Stimulated activated CD4-positive, alpha-beta T cell treated with anti-CD3 and anti-CD28 coated beads, Interleukin-2, amount 100 ng/mL, for 4 hours (primary cell): ENCODE results near the gene ZBED4.

Experiments used
- DNase-seq: peaks from one replicate; pipeline ENCODE4 v3.0.0-alpha.2; 2020; ENCODE audit warnings: low read depth

ZBED4 gene

DNA sequence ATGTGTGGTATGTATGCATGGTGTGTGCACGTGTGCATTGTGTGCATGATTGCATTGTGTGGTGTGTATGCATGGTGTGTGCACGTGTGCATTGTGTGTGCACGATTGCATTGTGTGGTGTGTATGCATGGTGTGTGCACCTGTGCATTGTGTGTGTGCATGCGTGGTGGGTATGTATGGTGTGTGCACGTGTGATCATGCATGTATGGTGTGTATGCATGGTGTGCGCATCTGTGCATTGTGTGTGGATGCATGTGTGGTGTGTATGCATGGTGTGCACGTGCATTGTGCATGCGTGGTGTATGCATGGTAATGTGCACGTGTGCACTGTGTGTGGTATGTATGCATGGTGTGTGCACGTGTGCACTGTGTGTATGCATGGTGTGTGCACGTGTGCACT is 47.8 kb downstream of the ZBED4 start:
- no peak for DNase-seq

DNA sequence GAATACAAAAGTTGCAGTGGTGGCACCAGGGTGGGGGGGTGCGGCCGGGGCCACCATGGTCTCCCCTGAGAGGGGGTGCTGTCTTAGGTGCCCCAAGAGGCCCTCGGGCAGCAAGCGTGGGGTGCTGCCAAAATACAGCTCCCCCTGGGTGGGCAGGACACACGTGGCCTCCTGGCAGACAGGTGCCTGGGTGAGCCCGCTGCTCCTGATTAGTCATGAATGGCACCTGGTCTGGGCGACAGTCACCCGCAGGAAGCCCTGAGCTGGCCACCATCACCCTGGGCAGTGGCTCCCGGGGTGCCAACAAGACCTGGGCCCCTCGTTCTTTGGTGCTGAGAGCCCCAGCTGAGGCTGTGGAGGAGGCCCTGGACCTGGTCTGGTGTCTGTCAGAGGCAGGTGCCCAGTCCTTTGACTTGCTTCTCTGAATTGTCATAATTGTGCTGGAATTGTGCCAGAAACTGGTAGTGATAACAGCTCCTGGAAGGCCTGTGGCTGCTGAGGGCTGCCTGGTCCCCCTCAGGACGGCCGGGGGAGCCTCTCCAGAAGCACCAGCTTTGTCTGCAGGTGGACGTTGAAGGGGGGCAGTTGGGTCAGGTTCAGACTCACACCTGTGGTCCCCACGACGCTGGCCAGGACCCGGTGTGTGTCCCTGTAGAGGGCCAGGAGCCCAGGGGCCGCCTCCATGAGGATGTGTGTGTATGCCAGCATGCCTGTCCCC is 49.8 kb downstream of the ZBED4 start:
- no peak for DNase-seq

- no peak for DNase-seq
Observed at GRCh38 chr22:49904040-49904369, 50.4 kb downstream of the ZBED4 start.

DNA sequence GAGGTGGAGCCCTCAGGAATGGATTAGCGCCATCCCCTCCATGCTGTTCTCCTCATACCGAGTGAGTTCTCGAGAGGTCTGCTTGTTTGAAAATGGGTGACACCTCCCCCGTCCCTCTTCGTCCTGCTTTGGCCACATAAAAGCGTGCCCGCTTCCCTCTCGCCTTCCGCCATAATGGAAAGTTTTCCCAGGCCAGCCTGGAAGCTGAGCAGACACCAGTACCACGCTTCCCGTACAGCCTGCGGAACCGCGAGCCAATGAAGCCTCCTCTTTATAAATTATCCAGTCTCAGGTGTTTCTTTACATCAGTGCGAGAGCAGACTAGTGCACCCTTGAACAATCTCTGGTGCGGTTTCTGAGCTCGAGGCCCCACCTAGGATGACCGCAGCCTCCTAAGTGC is 51.8 kb downstream of the ZBED4 start:
- DNase-seq = no peak

DNA sequence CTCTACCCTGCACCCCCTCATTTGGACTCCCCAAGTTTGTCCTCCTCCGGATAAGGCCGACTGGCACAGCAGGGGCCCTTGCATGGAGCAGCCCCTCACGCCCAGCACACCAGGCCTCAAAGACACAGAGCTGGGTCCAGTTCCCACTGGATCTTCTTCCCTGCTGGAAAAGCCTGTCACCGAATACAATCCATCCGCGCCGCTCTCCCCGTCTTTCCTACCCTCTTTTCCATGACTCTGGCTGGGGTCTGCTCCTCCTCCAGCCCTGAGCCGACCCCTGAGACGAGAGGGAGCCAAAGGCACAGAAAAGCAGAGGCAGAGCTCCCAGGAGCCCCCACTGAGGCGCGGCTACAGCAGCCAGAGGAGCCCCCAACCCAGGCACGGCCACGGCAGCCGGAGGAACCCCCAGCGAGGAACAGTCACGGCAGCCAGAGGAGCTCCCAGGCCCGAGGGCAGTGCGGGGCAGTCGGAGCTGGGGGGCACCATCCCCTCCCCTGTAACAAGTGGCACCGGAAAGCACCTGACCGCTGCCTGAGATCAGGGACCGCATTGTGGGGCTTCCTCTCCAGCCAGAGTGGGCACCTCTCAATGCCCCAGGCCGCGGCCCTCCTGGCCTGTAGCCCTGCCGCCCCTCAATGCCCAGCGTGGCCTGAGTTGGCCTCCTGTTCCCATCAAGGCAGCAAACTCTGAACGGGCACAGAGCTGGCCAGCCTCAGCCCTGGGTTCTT is 52.6 kb downstream of the ZBED4 start:
- DNase-seq = no peak

GRCh38 chr22:49906799-49907290 is 53.2 kb downstream of the ZBED4 start:
- DNase-seq = no peak

DNA sequence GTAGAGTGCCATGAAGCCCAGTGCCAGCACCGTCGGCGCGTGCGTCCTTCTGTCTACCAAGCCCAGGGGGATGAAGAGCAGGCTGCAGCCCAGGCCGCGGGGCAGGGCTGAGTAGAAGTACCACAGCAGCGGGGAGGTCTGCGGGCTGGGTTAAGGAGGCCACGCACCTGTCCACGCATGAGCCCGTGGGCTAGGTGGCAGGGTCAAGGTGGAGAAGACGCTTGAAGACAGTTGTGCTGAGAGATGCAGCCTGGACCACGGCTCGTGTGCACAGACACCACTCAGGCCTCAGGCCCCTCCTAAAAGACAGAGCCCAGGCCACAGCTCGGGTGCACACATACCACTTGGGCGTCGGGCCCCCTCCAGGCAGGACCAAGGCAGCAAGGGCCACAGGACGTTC is 54.2 kb downstream of the ZBED4 start:
- no peak for DNase-seq

GRCh38 chr22:49909476-49910205 is 56.0 kb downstream of the ZBED4 start:
- no peak for DNase-seq

DNA sequence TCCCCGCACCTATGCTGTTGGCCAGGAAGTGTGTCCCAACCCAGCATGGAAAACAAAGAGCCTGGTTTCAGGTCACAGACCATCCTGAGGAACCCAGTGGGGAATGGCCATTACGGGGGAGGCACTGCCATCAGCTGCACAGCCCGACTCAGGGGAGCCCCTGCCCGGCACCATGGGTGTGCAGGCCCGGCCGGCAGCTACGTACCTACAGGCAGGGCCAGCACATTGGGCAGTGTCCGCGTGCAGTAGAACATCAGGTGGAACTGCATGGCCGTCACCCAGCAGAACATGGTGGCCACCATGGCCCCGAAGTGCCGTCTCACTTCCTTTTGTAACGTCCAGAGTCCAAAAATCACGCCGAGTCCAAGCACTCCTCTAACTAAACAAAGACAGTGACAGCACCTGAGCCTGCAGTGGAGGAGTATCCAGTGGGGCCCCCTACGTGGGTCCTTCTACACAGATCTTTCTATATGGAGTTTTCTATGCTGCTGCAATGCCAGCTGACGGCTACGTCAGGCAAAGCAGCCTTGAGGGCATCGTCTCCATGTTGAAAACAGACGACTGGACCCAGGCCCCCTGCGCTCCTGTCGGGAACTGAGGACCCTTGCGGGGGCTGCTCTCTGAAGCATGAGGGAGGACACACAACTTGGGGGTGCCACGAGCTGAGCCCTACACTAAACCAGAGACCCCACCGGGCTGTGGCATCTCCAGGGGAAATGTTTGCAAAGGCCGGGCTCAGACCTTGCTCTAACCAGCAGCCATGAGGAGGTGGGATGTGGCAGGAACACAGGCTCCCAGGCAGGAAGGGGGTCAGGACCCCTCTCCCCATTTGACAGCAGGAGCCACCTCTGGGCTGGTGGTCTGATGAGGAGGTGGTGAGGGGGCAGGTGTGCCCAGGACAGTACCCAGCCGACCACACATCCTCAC is 56.8 kb downstream of the ZBED4 start:
- DNase-seq = no peak

DNA sequence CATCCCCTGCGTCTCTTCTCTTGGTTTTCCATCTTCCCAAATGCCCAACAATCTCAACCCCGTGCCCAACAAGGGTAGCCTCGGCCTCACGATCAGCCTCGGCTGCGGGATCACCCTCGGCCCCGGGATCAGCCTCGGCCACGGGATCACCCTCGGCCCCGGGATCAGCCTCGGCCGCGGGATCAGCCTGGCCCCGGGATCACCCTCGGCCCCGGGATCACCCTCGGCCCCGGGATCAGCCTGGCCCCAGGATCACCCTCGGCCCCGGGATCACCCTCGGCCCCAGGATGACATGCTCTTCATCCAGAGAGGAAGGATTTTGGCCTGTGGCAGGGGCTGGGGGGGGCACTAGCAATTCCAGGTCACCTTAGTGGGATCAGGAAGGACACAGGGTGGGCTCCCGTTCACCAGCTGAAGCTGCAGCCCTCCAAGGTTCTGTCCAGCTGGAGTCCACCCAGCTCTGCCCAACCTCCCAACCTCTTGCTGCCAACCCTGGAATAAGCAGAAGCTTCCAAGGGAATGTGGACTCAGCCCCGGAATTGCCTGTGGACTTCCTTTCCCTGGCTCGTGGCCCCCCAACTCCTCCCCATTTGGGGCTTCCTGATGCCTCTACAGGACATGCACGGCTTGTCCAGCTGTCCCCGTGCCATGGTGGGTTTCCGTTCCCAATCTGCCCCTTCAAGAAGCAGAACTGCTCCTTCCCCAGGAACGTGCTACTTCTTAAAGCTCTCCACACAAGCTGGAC is 58.4 kb downstream of the ZBED4 start:
- no peak for DNase-seq

- no peak for DNase-seq
Observed at GRCh38 chr22:49913026-49913425, 59.4 kb downstream of the ZBED4 start.

GRCh38 chr22:49913446-49913845 is 59.8 kb downstream of the ZBED4 start:
- no peak for DNase-seq

- no peak for DNase-seq
Observed at GRCh38 chr22:49914256-49914655, 60.6 kb downstream of the ZBED4 start.

DNA sequence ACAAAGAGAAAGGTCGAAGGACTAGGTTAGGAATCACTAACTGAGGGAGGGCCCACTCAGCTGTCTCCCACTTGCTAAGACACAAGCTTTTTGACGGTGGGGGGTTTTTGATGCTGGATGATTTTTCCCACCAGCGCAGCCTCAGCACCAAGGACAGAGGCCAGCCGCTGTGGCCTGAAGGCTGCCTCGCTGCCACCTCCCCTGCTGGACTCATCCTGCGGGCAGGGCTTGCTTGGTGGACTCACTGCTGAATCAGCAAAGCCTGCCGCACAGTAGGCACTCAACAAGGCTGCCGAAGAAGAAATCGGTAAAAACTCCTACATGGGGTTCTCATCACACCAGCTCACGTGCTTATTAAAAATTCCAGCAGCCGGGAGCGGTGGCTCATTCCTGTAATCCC is 62.0 kb downstream of the ZBED4 start:
- DNase-seq = no peak

GRCh38 chr22:49916831-49917230 is 63.2 kb downstream of the ZBED4 start:
- no peak for DNase-seq

- DNase-seq = peak; percentile 96
Observed at GRCh38 chr22:49917974-49918910, 64.6 kb downstream of the ZBED4 start, which contains the start of the genes ALG12 and CRELD2. ALG12 (minus strand) TSS chr22:49918438; CDS start chr22:49913765, 4,673 bp downstream. CRELD2 (plus strand) TSS chr22:49918634; CDS start chr22:49918770, 136 bp downstream.

DNA sequence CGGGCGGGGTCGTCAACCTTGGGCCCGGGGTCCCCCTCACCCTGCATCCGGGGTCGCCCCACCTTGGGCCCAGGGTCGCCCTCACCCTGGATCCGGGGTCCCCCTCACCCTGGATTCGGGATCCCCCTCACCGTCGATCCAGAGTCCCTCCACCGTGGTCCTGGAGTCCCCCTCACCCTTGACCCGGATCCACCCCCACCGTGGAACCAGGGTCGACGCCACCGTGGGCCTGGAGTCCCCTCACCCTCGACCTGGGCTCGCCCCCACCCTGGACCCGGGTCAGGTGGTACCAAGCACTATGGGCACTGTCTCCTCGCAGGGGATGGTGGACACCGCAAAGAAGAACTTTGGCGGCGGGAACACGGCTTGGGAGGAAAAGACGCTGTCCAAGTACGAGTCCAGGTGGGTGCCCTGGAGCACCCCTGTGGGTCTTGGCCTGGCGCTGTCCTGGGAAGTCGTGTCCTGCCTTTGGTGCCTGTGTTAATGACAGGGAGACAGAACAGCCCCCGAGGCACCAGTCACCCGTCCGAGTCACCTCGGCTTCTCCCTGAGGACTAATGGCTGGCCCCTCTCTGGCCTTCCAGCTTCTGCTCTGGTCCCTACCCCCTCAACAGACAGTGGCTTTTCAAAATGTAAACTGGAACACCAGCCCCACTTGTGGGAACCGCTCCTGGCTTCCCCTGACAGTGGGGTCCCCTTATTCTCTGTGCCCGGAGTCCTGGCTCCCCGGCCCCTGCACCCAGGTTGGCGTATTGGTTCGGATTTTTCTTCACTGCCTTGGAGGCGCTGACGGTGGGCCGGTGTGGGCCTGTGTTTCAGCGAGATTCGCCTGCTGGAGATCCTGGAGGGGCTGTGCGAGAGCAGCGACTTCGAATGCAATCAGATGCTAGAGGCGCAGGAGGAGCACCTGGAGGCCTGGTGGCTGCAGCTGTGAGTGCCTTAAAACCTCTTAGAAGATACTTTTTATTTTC is 65.6 kb downstream of the ZBED4 start:
- no peak for DNase-seq

GRCh38 chr22:49920859-49921258 is 67.2 kb downstream of the ZBED4 start:
- DNase-seq = no peak
